ENCODE results near the gene ONECUT3. TPM values are rescaled to one million over a fixed set of nuclear protein-coding genes. Genes with fewer than 3 reads are reported as not detected.

Gene ONECUT3
- total and polyA plus RNA-seq, 10 of the 15 experiments (the other 5 are each of a cell fraction or from before 2014, with no cell fraction given) = not detected

GRCh38 chr19:1787116-1787515 lies 33.8 kb downstream of the ONECUT3 start:
- FAIRE-seq (no peak), ATAC-seq (no peak), DNase-seq (ENCODE audit: low read depth, low spot score) (no peak)
- 52% methylated on average over 8 of the region's 8 CpGs for WGBS (ENCODE audit: insufficient coverage, insufficient replicate concordance, low lambda C conversion rate, missing lambda C conversion rate)
- H2AFZ ChIP-seq (ENCODE audit: control insufficient read depth, low read depth, low read length) = no peak overlapping the region
- H3K9ac ChIP-seq (ENCODE audit: control insufficient read depth, insufficient read depth, low read length) = no peak overlapping the region
- H3K4me1 ChIP-seq (ENCODE audit: control insufficient read depth, insufficient read depth, low read length) = no peaks in the 10 kb centered on the region
- ChIA-PET POLR2A (no interaction called here), CTCF (no interaction called here), RAD21 (ENCODE audit: unreplicated experiment) (no interaction called here), SMC1A (ENCODE audit: uncharacterized antibody, unreplicated experiment) (no interaction called here)
- no peaks in the 10 kb centered on the region; a peak in 1 of 4 replicates for H3K27me3 ChIP-seq (replicated peaks in 1 of 2; ENCODE audit: control insufficient read depth in 2 of 2, insufficient read depth in 2 of 2, low read length in 1 of 2)
- peaks cover 2% of the 10 kb centered on the region; the same call in 1 of the 3 replicates for H3K9me3 ChIP-seq (replicated peaks; ENCODE audit: control insufficient read depth, insufficient read depth, low read length)
- intact Hi-C loops (cut with micrococcal nuclease; ENCODE audit: unreplicated experiment) = no loop called here
- no peak overlapping the region for H3K4me3 ChIP-seq
- BruUV-seq (replicated peaks) = no TSS peak
- no peak for TF ChIP-seq BCL3 (IDR thresholded peaks at IDR 0.05; ENCODE audit: borderline replicate concordance, insufficient read depth, low read depth, low read length, poor library complexity, severe bottlenecking)
- no peak for TF ChIP-seq RCOR1 (conservative IDR thresholded peaks at IDR 0.05; ENCODE audit: low read depth, low read length)
- TF ChIP-seq SREBF1 (IDR thresholded peaks at IDR 0.05; ENCODE audit: low read length) = no peak
- TF ChIP-seq CREB1 (IDR thresholded peaks at IDR 0.05; ENCODE audit: low read depth) = no peak
- no peak for TF ChIP-seq KAT2A (conservative IDR thresholded peaks at IDR 0.05; ENCODE audit: control insufficient read depth, low read depth, low read length)
- no peak for TF ChIP-seq E4F1 (IDR thresholded peaks at IDR 0.05; ENCODE audit: borderline replicate concordance, partially characterized antibody)
- TF ChIP-seq HDAC6 (IDR thresholded peaks at IDR 0.05; ENCODE audit: unreplicated experiment) = no peak
- no peak for TF ChIP-seq POLR2AphosphoS5 (IDR thresholded peaks at IDR 0.05; ENCODE audit: low read length)
- TF ChIP-seq RELA (IDR thresholded peaks at IDR 0.05; ENCODE audit: borderline replicate concordance, partially characterized antibody) = no peak
- no peak for TF ChIP-seq STAT1 (conservative IDR thresholded peaks at IDR 0.05)
- no peak overlapping the region for H3K27ac ChIP-seq (ENCODE audit: control insufficient read depth, insufficient read depth)
- H3K79me2 ChIP-seq (ENCODE audit: control insufficient read depth, insufficient read depth, low read length) = no peaks in the 10 kb centered on the region
- H3K36me3 ChIP-seq (ENCODE audit: control insufficient read depth in 2 of 2, insufficient read depth in 2 of 2, low read length in 1 of 2) = no peaks in the 10 kb centered on the region
- no peaks in the 10 kb centered on the region for H4K20me1 ChIP-seq (ENCODE audit: control insufficient read depth, insufficient read depth)
- in situ Hi-C loops (cut with MboI) = no loop called here
- no peak overlapping the region for H3K4me2 ChIP-seq (ENCODE audit: control insufficient read depth, insufficient read depth)
